Thyroid gland (tissue), 4 donors: ENCODE results near the gene POLR3B.

Experiments
- POLR2A ChIP-seq, 2 donors: fragments of 450-650 bp; IDR thresholded peaks; one replicate each; pipeline ENCODE4 v1.6.1; 2017; ENCODE audit warnings: antibody characterized with exemption in 2 of 2, mild to moderate bottlenecking in 2 of 2, moderate library complexity in 1 of 2
- TF ChIP-seq, protein P1 (sequence below), 6 experiments: fragments of 200-600 bp in 3 of 6; fragments of 450-650 bp in 3 of 6; sonication (generic) in 3 of 6; IDR thresholded peaks; one replicate each; pipeline ENCODE4 v1.5.1; 2016 to 2019; ENCODE audit warnings: antibody characterized with exemption in 6 of 6, mild to moderate bottlenecking in 2 of 6, inconsistent platforms in 1 of 6, moderate library complexity in 1 of 6

DNA sequence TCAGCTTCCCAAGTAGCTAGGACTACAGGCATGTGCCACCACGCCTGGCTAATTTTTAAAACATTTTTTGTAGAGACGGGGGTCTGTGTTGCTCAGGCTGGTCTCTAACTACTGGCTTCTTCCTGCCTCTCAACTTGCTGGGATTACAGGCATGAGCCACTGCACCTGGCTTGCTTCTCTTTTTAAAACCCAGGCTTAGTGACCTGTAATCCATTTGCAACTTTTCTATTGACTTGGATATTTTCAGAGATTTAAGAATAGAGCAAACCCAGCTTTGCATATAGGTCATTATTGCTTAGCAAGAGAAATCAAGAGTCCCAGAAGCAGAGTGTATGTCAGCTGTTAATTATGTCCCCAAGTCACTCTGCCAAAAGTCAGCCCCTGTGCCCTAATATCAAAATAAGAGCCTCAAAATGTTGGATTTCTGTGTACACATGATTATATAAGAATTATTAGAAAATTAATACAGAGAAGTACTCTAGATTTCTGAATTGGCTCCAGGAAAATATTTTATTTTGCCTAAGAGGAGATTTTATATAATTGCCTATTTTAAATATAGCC lies 30.2 kb upstream of the POLR3B start:
- TF ChIP-seq, protein P1, sequence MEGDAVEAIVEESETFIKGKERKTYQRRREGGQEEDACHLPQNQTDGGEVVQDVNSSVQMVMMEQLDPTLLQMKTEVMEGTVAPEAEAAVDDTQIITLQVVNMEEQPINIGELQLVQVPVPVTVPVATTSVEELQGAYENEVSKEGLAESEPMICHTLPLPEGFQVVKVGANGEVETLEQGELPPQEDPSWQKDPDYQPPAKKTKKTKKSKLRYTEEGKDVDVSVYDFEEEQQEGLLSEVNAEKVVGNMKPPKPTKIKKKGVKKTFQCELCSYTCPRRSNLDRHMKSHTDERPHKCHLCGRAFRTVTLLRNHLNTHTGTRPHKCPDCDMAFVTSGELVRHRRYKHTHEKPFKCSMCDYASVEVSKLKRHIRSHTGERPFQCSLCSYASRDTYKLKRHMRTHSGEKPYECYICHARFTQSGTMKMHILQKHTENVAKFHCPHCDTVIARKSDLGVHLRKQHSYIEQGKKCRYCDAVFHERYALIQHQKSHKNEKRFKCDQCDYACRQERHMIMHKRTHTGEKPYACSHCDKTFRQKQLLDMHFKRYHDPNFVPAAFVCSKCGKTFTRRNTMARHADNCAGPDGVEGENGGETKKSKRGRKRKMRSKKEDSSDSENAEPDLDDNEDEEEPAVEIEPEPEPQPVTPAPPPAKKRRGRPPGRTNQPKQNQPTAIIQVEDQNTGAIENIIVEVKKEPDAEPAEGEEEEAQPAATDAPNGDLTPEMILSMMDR (IDR thresholded peaks at IDR 0.05), result no peak
- no peak for TF ChIP-seq POLR2A (IDR thresholded peaks at IDR 0.05)
